ENCODE results near the gene SRC.
"Not testable (repeated sequence)": the region's sequence is repeated elsewhere in the genome, so short reads cannot be mapped to it uniquely, and the experiment has no call there.

Gene SRC

DNA sequence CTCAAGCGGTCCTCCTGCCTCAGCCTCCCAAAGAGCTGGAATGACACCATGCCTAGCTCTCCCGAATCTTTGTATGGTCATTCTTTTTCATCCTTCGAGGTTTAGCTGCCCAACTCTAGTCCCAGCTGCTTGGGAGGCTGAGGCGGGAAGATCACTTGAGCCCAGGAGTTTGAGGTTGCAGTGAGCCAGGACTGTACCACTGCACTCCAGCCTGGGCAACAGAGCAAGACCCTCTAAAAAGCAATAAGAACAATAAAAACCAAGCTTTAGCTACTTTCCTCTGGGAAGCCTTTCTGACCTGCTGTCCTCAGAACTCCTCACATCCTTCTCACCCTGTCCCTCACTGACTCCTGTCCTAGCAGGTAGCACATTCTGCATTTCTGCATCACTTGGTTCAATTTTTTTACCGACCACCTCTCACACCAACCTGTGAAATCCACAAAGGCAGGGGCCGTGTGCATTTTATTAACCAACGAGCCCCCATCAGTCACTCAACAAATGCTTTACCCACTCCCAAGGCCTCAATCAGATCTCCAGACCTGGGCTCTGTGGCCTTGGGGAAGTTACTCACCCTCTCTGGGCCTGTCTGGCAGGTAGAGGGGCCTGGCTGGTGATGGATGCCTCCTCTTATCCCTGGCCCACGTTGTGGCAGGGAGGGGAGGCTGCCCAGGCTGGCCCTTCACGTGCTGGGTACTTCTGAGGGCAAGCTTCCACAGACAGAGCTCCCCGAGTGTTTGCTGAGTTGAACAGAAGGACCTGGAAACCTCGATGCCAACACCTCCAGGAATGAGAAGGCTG is 14.7 kb upstream of the SRC start:
- H3K27me3 ChIP-seq (ENCODE audit: control insufficient read depth, insufficient read depth, low read length): no peaks in the 10 kb centered on the region
- H3K36me3 ChIP-seq (ENCODE audit: control insufficient read depth, insufficient read depth, low read length): no peaks in the 10 kb centered on the region
- H3K4me3 ChIP-seq (ENCODE audit: low read depth, low read length): no peak overlapping the region
- no peaks in the 10 kb centered on the region for H3K9me3 ChIP-seq (ENCODE audit: control insufficient read depth, insufficient read depth, low read length)
- H3K4me1 ChIP-seq (ENCODE audit: control insufficient read depth, insufficient read depth, low read length): no peaks in the 10 kb centered on the region
- no peak overlapping the region for H3K9ac ChIP-seq (ENCODE audit: low read depth, low read length)

DNA sequence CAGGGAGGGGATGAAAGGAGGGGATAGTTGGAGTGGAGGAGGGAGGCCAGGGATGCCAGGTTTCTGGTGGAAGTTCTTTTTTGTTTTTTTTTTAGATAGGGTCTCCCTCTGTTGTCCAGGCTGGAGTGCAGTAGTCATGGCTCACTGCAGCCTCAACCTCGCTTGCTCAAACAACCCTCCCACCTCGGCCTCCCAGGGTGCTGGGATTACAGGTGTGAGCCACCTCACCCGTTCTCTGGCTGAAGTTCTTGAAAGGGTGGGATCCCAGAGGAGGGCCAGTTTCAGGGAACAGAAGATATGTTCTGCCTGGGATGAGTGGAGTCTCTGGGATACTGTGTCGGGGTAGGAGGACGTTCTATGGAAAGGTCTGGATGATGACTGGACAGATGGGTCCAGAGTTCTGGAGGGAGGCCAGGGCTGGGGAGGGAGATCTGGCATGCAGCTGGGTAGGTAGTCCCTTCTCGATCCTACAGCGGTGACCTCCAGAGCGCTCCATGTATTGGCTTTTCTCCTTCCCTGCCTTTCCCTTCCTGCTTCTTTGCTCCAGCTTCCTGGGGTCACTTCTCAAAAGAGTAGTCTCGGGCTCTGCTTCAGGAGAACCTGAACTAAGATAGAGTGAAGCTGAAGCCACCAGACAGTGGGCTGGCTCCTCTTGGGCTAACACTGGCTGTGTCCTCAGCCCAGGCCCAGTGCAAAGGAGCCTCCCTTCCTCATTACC is 12.7 kb upstream of the SRC start:
- Histone ChIP-seq H3K9ac (ENCODE audit: low read depth, low read length) (no peak overlapping the region), H3K4me1 (ENCODE audit: control insufficient read depth, insufficient read depth, low read length) (no peaks in the 10 kb centered on the region), H3K9me3 (ENCODE audit: control insufficient read depth, insufficient read depth, low read length) (no peaks in the 10 kb centered on the region), H3K27me3 (ENCODE audit: control insufficient read depth, insufficient read depth, low read length) (no peaks in the 10 kb centered on the region), H3K36me3 (ENCODE audit: control insufficient read depth, insufficient read depth, low read length) (no peaks in the 10 kb centered on the region), H3K4me3 (ENCODE audit: low read depth, low read length) (no peak overlapping the region)

DNA sequence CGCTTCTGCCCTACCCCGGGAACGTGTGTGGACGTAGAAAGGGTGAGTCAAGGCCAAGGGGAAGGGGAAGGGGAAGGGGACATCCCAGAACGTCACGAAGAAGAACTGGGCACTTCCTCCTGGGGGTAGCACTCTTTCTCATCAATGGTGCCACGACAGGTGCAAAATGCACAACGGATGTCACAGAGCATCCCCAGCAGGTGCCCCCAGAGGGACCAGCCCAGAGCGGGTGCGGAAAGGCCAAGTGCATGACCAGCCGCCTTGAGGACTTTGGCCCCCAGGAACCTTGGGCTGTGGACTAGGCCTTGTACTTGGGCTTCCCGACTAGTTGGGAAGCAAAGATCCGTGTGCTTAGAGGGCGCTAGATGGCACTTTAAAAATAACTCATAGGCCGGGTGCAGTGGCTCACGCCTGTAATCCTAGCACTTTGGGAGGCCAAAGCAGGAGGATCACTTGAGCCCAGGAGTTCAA is 12.1 kb upstream of the SRC start:
- Histone ChIP-seq H3K9me3 (ENCODE audit: control insufficient read depth, insufficient read depth, low read length) (no peaks in the 10 kb centered on the region), H3K9ac (ENCODE audit: low read depth, low read length) (no peak overlapping the region), H3K4me3 (ENCODE audit: low read depth, low read length) (no peak overlapping the region), H3K27me3 (ENCODE audit: control insufficient read depth, insufficient read depth, low read length) (no peaks in the 10 kb centered on the region), H3K4me1 (ENCODE audit: control insufficient read depth, insufficient read depth, low read length) (no peaks in the 10 kb centered on the region), H3K36me3 (ENCODE audit: control insufficient read depth, insufficient read depth, low read length) (no peaks in the 10 kb centered on the region)

DNA sequence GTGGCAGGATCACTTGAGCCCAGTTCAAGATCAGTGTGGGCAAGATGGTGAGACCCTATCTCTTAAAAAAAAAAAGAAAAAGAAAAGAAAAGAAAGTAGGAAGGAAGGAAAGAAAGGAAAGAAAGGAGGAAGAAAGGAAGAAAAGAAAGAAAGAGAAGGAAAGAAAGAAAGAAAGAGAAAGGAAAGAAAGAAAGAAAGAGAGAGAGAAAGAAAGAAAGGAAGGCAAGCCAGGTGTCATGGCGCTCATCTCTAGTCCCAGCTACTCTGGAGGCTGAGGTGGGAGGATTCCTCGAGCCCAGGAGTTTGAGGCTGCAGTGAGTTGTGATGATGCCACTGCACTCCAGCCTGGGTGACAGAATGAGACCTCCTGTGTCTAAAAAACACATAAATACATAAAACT is 11.5 kb upstream of the SRC start:
- no peaks in the 10 kb centered on the region for H3K36me3 ChIP-seq (ENCODE audit: control insufficient read depth, insufficient read depth, low read length)
- H3K9ac ChIP-seq (ENCODE audit: low read depth, low read length): no peak overlapping the region
- no peak overlapping the region for H3K4me3 ChIP-seq (ENCODE audit: low read depth, low read length)
- H3K4me1 ChIP-seq (ENCODE audit: control insufficient read depth, insufficient read depth, low read length): no peaks in the 10 kb centered on the region
- H3K9me3 ChIP-seq (ENCODE audit: control insufficient read depth, insufficient read depth, low read length): no peaks in the 10 kb centered on the region
- no peaks in the 10 kb centered on the region for H3K27me3 ChIP-seq (ENCODE audit: control insufficient read depth, insufficient read depth, low read length)

DNA sequence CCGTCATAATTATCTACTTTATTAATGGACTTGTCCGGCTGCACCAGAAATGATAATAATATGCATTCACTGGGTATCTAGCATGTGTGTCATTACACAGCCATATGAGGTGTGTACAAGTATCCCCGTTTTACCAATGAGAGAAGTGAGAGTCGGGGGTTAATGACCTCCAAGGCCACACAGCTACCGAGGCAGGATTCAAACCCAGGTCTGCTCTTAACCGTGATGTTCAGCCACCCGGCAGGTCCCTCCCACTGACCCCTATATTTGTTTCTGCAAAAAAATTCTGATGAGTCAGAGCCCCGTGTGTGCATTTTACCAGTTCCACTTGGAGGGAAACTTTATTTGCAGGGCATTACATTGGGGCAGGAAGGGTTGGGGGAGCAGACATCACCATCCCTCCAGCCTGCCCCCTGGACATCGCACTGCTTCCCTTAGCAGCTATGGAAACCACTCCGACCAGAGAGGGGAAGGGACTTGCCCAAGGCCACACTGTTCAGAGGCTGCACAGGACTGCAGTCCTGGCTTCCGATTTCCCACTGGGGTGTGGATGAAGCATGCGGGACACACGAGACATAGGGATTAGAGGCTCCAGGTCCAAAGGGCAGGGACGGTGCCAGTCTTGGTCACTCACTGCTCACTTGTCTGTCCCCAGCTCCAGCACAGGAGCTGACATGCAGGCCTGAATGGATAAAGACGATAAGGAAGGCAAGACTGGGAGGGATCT is 10.1 kb upstream of the SRC start:
- no peak overlapping the region for H3K9ac ChIP-seq (ENCODE audit: low read depth, low read length)
- no peaks in the 10 kb centered on the region for H3K36me3 ChIP-seq (ENCODE audit: control insufficient read depth, insufficient read depth, low read length)
- H3K27me3 ChIP-seq (ENCODE audit: control insufficient read depth, insufficient read depth, low read length): no peaks in the 10 kb centered on the region
- H3K9me3 ChIP-seq (ENCODE audit: control insufficient read depth, insufficient read depth, low read length): no peaks in the 10 kb centered on the region
- H3K4me1 ChIP-seq (ENCODE audit: control insufficient read depth, insufficient read depth, low read length): no peaks in the 10 kb centered on the region
- no peak overlapping the region for H3K4me3 ChIP-seq (ENCODE audit: low read depth, low read length)

DNA sequence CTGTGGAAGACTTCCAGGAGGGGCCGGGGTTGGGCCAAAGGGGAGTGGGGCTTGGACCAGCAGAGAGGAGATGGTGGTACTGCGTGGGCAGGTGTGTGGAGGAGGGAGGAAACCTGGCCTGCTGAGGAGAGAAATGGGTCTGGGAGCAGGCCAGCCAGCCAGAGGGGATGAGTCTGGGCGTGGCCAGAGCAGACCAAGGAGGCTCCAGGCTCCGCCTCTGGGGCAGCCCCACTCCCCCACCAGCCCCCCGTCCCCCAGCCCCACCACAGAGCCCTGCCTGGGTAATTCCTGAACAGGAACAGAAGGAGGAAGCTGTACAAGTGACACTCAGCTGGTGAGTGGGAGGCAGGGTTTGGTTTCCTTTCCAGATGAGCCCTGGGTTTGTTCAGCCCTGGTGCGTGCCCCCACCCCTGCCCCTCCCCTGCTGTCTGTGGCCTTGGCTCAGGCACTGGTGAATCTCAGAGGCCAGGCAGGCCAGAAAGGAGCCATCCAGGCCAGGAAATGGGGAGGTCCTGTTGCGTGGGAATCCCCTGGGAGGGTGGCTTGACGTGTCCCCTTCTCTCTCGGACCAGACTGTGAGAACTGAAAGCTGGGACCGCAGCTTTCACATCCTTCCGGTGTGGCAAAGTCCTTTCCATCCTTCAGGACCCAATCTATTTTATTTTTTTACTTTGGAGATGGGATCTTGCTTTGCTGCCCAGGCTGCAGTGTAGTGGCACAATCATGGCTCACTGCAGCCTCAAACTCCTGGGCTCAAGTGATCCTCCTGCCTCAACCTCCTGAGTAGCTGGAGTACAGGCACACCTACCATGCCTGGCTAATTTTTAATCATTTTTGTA is 9.4 kb upstream of the SRC start:
- no peak overlapping the region for H3K9ac ChIP-seq (ENCODE audit: low read depth, low read length)
- H3K27me3 ChIP-seq (ENCODE audit: control insufficient read depth, insufficient read depth, low read length): no peaks in the 10 kb centered on the region
- no peaks in the 10 kb centered on the region for H3K4me1 ChIP-seq (ENCODE audit: control insufficient read depth, insufficient read depth, low read length)
- H3K4me3 ChIP-seq (ENCODE audit: low read depth, low read length): no peak overlapping the region
- no peaks in the 10 kb centered on the region for H3K36me3 ChIP-seq (ENCODE audit: control insufficient read depth, insufficient read depth, low read length)
- H3K9me3 ChIP-seq (ENCODE audit: control insufficient read depth, insufficient read depth, low read length): no peaks in the 10 kb centered on the region

DNA sequence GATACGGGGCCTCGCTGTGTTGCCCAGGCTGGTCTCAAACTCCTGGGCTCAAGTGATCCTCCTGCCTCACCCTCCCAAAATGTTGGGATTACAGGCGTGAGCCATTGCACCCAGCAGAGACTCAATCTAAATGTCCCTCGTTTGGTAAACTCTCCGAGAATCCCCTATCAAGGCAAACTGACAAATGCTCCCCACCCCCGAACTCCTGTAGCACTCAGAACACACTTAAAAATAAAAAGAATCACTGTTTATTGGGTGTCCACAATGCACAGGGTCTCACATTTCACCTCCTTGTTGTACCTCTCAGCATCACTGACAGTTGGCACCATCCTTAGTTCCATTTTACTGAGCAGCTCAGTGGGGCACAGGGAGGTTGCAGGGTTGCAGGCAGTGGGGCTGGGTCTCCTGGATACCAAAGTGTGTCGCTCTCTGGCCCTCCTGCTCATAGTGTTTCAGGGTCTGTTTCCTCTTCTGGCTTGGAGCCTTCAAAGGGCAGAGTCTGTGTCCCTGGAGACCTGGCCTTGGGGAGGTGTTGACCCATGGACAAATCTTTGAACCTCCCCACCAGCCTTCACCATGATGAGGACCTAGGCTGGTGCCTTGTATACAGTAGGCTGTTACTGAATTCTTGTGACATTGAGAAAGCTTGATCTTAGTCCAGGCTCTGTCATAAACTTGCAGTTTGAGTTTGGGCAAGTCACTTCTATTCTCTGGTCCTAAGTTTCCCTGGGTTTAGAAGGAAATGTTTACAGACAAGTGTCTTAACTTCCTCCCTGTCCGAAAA is 8.5 kb upstream of the SRC start:
- Histone ChIP-seq H3K27me3 (ENCODE audit: control insufficient read depth, insufficient read depth, low read length) (no peaks in the 10 kb centered on the region), H3K36me3 (ENCODE audit: control insufficient read depth, insufficient read depth, low read length) (no peaks in the 10 kb centered on the region), H3K4me3 (ENCODE audit: low read depth, low read length) (no peak overlapping the region), H3K4me1 (ENCODE audit: control insufficient read depth, insufficient read depth, low read length) (no peaks in the 10 kb centered on the region), H3K9me3 (ENCODE audit: control insufficient read depth, insufficient read depth, low read length) (no peaks in the 10 kb centered on the region), H3K9ac (ENCODE audit: low read depth, low read length) (no peak overlapping the region)

DNA sequence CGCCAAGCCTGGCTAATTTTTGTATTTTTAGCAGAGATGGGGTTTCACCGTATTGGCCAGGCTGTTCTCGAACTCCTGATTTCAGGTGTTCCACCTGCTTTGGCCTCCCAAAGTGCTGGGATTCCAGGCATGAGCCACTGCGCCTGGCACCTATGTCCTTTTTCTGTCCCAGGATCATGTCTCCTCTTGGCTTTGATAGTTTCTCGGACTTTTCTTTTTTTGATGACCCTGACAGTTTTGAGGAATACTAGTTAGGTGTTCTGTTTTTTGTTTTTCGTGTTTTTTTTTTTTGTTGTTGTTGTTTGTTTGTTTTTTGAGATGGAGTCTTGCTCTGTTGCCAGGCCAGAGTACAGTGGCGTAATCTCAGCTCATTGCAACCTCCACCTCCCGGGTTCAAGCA is 7.6 kb upstream of the SRC start:
- H3K36me3 ChIP-seq (ENCODE audit: control insufficient read depth, insufficient read depth, low read length); H3K27me3 ChIP-seq (ENCODE audit: control insufficient read depth, insufficient read depth, low read length); H3K9me3 ChIP-seq (ENCODE audit: control insufficient read depth, insufficient read depth, low read length); H3K4me3 ChIP-seq (ENCODE audit: low read depth, low read length); H3K4me1 ChIP-seq (ENCODE audit: control insufficient read depth, insufficient read depth, low read length); H3K9ac ChIP-seq (ENCODE audit: low read depth, low read length): not testable (repeated sequence)

DNA sequence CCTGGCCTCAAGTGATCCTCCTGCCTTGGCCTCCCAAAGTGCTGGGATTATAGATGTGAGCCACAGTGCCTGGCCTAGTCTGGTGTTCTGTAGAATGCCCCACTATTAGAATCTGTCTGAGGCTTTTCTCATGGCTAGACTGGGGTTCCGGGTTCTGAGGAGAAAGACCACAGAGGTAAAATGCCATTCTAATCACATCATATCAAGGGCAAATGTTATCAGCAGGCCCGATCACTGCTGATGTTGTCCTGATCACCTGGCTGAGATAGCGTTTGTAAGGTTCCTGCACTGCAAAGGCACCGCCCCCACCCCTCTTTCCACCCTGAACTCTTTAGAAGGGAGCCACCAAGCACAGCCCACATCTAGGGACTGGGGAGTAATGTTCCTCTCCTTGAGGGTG is 6.7 kb upstream of the SRC start:
- Histone ChIP-seq H3K9me3 (ENCODE audit: control insufficient read depth, insufficient read depth, low read length) (no peaks in the 10 kb centered on the region), H3K9ac (ENCODE audit: low read depth, low read length) (no peak overlapping the region), H3K36me3 (ENCODE audit: control insufficient read depth, insufficient read depth, low read length) (no peaks in the 10 kb centered on the region), H3K4me3 (ENCODE audit: low read depth, low read length) (no peak overlapping the region), H3K27me3 (ENCODE audit: control insufficient read depth, insufficient read depth, low read length) (no peaks in the 10 kb centered on the region), H3K4me1 (ENCODE audit: control insufficient read depth, insufficient read depth, low read length) (no peaks in the 10 kb centered on the region)

DNA sequence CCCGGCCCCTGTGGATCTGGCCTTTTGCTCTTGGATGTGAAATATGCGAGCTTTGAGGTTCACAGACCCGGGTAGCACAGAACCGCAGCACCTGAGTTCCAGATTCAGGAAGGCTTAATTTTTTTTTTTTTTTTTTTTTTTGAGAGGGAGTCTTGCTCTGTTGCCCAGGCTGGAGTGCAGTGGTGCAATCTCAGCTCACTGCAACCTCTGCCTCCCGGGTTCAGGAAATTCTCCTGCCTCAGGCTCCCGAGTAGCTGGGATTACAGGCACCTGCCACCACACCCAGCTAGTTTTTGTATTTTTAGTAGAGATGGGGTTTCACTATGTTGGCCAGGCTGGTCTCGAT is 6.2 kb upstream of the SRC start:
- H3K4me1 ChIP-seq (ENCODE audit: control insufficient read depth, insufficient read depth, low read length); H3K9ac ChIP-seq (ENCODE audit: low read depth, low read length); H3K4me3 ChIP-seq (ENCODE audit: low read depth, low read length); H3K36me3 ChIP-seq (ENCODE audit: control insufficient read depth, insufficient read depth, low read length); H3K27me3 ChIP-seq (ENCODE audit: control insufficient read depth, insufficient read depth, low read length); H3K9me3 ChIP-seq (ENCODE audit: control insufficient read depth, insufficient read depth, low read length): not testable (repeated sequence)

DNA sequence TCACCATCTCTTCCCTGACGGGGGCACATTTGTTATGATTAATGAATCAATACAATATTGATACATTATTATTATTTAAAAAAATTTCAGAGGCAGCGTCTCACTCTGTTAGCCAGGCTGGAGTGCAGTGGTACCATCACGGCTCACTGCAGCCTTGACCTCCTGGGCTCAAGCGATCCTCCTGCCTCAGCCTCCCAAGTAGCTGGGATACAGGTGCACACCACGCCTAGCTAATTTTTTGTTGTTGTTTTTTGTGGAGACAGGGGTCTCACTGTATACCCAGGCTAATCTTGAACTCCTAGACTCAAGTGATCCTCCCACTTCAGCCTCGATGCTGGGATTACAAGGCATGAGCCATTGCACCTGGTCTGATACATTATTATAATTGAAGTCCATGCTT is 4.9 kb upstream of the SRC start:
- Histone ChIP-seq H3K36me3 (ENCODE audit: control insufficient read depth, insufficient read depth, low read length) (no peaks in the 10 kb centered on the region), H3K9me3 (ENCODE audit: control insufficient read depth, insufficient read depth, low read length) (no peaks in the 10 kb centered on the region), H3K27me3 (ENCODE audit: control insufficient read depth, insufficient read depth, low read length) (no peaks in the 10 kb centered on the region), H3K9ac (ENCODE audit: low read depth, low read length) (no peak overlapping the region), H3K4me3 (ENCODE audit: low read depth, low read length) (no peak overlapping the region), H3K4me1 (ENCODE audit: control insufficient read depth, insufficient read depth, low read length) (no peaks in the 10 kb centered on the region)

Data from iPS-15b (cell line).